H4 (cell line): ENCODE results near the gene BMP10. TPM values are rescaled to one million over a fixed set of nuclear protein-coding genes. Genes with fewer than 3 reads are reported as not detected.

Experiments used
- DNase-seq: peaks from one replicate; pipeline ENCODE4 v3.0.0-alpha.2; 2015; ENCODE audit warnings: low spot score
- total RNA-seq: library from RNA; depleted of rRNA; stranded (reverse); fragments of >200 nt; shearing (Covaris generic); gene quantifications from 2 replicates; pipeline ENCODE4 v1.2.3, GENCODE V29; 2014; rRNA removed

BMP10 gene, protein sequence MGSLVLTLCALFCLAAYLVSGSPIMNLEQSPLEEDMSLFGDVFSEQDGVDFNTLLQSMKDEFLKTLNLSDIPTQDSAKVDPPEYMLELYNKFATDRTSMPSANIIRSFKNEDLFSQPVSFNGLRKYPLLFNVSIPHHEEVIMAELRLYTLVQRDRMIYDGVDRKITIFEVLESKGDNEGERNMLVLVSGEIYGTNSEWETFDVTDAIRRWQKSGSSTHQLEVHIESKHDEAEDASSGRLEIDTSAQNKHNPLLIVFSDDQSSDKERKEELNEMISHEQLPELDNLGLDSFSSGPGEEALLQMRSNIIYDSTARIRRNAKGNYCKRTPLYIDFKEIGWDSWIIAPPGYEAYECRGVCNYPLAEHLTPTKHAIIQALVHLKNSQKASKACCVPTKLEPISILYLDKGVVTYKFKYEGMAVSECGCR
- total RNA-seq, result not detected in 2 replicates

DNA sequence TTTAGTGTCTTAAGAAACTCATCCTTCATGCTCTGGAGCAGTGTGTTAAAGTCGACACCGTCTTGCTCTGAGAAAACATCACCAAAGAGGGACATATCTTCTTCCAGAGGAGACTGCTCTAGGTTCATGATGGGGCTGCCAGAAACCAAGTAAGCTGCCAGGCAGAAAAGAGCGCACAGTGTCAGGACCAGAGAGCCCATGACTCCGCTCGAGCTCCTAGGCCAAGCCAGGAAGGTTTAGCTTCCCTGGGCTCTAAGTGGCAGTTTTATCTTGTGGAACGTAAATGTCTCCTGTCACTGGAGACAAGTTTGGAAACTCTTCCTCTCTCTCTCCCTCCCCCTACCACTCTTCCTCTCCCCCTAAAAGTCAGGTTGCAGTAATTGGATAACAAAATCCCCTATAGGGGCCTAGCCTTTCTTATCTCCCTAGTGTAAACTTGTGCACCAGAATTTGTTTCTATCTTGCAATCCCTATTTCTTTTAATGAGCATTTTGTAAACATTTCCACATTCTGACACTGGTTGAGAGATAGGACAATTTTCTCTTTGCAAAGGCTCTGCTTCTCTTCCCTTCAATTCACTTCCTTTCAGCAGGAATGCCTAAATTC, at the start of gene BMP10:
BMP10 (minus strand) TSS at position 239 of the 606 bp plus-strand sequence; CDS start at position 200, 39 bp downstream.
- no peak for DNase-seq

GRCh38 chr2:68920481-68921170, 49.4 kb upstream of the BMP10 start:
- DNase-seq, result no peak

DNA sequence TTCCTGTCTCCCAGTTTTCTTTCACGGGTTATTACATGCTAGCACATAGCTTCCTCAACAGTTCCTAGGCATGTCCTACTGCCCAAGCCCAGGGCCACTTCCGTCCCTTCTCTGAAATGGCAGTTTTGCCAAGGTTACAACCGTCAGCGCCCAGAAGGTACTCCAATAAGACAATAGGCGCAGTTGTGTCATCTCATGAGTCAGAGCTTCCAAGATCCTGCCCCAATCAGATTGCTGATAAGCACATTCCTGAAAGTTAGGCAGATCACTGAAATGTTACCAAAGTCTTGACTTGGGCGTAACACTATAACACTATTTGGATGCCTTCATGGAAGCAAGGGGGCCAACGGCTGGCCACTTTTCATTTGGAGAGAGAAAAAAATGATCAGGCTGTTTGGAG, 47.3 kb upstream of the BMP10 start:
- DNase-seq, result no peak

DNA sequence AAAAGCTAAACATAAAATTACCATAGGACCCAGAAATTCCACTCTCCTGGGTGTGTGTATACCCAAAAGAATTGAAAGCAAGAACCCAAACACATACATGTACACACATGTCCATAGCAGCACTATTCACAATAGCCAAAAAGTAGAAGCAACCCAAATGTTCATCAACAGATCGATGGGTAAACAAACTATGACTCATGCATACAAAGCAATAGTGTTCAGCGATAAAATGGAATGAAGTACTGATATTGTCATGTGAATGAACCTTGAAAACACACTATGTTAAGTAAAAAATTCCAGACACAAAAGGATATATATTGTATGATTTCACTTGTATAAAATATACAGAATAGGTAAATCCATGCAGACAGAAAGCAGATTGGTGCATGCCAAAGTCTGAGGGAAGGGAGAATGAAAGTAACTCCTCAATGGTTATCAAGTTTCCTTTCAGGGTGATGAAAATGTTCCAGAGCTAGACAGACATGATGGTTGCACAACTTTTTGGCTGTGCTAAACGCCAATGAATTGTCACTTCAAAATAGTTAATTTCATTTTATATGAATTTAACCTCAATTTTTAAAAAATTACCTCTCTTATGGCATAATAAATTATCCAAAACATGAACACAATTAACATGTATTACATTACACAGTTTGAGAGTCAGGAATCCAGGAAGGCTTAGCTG, 46.0 kb upstream of the BMP10 start:
- no peak for DNase-seq

DNA sequence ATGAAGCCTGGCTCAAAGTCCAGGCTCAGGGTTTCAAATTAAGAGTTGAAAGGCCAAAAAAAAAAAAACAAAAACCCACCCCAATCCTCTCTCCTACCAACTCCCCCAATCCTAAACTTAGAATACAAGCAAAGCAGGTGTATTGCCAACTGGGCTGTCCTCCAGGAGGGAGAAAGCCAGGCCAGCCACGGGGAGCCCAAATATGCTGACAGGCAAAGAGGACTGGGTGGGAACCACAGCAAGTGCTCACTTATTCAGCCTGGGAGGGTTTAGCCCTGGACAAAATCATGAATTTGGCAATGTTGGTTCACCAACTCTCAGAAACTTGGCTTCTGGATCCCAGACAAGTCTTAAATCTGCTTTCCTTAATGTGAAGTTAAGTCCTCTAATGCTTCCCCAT, 45.0 kb upstream of the BMP10 start:
- DNase-seq, result no peak

GRCh38 chr2:68915393-68915792, 44.2 kb upstream of the BMP10 start:
- DNase-seq, result no peak

DNA sequence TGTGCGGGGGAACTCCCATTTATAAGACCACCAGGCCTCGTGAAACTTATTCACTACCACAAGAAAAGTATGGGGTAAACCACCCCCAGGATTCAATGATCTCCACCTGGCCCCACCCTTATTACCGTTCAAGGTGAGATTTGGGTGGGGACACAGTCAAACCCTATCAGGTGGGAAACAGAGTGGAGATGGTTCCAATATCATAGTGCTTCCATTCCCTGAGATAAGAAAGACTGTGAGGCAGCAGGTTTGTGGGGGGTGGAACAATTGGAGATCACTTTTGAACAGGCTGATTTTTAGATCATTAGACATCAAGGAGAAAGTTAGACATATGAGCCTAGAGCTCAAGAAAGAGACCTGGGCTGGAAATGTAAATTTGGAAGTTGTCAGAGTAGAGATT, 42.2 kb upstream of the BMP10 start:
- DNase-seq, result no peak

GRCh38 chr2:68912732-68913131, 41.5 kb upstream of the BMP10 start:
- DNase-seq, result no peak

DNA sequence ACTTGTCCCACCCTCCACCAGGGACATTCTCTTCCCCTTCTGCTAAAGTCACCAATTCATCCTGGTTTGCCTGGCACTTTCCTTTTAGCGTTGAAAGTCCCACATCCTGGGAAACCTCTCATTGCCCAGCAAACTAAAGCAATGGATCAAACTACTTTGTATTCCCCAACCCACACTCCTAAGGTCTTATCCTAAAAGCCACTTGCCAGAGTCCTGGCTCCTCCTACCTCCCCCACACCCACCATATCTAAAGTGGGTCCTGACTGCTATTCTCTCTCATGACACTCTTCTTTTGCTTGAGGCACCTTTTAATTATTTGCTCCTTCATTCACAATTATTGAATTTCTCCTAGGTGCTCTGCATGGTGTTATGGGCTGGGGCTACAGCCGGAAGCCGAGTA, 40.9 kb upstream of the BMP10 start:
- no peak for DNase-seq

DNA sequence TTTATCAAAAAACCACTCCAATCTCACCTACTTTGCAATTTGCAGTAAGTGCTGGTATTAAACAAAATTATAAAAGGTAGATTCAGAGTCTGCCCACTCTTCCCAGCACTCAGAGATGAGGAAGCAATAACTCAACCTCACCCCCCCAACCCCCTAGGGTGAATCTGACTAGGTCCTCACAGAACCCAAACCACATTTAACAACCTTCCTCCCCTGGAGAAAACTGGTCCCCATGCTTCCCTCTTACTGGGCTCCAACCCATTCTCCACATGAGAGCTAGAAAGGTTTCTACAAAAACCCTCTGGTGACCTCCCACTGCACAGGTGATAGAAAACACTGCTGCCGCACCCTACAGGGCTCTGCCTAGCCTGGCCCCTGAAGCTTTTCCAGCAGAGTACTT, 40.5 kb upstream of the BMP10 start:
- no peak for DNase-seq

GRCh38 chr2:68911246-68911645, 40.0 kb upstream of the BMP10 start:
- no peak for DNase-seq

- DNase-seq, result peak; percentile 82
These were observed 38.8 kb upstream of the BMP10 start for GRCh38 chr2:68909793-68910674.

GRCh38 chr2:68908392-68908970, 37.3 kb upstream of the BMP10 start:
- peak; percentile 95 for DNase-seq

DNA sequence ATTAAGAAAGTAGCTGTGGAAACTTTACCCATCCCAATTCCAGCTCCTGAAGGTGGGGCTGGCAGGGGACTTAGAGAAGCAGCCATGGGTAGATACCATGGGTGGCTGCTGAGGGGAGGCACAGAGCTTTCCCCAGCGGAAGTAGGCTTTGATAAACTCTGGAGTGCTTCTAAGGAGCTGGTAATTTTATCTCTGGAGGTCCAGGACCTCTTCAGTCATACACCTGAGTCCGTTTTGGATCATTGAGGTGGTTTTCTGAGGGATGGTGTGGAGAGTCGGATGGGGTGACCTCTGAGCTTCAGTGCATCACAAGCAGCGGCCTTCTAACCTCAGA, 36.7 kb upstream of the BMP10 start:
- DNase-seq, result no peak

DNA sequence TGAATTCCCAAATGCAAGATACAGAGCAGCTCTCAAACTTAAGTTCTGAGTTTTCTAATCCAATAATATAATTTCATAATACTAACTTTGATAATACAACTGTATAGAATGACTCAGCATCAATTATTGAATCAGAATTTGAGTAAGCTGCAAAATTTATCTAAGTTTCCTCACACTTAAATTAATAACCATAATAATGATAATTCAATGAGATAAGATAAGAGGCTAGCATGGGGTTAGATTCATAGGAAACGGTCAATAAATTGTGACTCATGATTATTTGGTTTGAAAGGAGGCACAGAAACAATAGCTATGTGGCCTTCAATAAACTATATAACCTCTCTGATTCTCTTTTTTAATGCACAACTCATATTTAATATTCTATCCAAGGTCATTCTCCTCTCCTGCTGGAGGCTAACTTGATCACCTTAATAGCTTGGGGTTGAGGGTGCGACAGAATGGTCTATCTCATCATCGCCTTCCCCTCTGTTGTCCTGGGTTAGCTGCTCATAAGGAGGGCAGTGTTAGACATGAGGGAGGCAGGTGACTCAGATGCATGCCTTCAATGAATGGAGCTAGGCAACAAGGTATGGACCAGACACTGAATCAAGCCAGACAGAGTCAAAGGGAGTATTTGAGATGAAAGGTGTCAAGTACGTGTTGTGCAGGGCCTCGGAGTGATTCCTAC, 36.2 kb upstream of the BMP10 start:
- no peak for DNase-seq

GRCh38 chr2:68906716-68907115, 35.5 kb upstream of the BMP10 start:
- DNase-seq, result no peak

DNA sequence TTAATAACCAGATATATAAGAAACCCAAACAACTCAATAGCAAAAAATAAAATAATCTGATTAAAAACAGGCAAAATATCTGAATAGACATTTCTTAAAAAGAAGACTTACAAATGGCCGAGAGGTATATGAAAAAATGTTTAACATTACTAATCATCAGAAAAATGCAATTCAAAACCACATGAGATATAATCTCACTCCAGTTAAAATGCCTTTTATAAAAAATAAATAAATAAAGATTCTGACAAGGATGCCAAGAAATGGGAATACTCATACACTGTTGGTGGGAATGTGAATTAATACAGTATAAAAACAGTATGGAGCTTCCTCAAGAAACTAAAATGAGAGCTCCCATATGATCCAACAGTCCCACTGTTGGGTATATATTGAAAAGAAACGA, 33.9 kb upstream of the BMP10 start:
- DNase-seq, result no peak

DNA sequence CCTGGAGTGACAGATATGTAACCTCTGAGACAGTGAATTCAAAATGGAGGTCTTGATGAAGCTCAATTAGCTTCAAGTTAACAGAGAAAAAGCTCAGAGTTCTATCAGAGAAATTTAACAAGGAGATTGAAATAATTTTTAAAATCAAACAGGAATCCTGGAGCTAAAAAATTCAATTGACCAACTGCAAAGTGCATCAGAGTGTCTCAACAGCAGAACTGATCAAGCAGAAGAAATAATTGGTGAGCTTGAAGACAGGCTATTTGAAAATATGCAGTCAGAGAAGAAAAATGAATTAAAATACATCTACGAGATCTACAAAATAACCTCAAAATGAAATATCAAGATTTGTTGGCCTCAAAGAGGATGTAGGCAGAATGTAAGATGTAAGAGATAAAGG, 30.4 kb upstream of the BMP10 start:
- no peak for DNase-seq

- DNase-seq, result no peak
These were observed 30.0 kb upstream of the BMP10 start for GRCh38 chr2:68901199-68901514.

DNA sequence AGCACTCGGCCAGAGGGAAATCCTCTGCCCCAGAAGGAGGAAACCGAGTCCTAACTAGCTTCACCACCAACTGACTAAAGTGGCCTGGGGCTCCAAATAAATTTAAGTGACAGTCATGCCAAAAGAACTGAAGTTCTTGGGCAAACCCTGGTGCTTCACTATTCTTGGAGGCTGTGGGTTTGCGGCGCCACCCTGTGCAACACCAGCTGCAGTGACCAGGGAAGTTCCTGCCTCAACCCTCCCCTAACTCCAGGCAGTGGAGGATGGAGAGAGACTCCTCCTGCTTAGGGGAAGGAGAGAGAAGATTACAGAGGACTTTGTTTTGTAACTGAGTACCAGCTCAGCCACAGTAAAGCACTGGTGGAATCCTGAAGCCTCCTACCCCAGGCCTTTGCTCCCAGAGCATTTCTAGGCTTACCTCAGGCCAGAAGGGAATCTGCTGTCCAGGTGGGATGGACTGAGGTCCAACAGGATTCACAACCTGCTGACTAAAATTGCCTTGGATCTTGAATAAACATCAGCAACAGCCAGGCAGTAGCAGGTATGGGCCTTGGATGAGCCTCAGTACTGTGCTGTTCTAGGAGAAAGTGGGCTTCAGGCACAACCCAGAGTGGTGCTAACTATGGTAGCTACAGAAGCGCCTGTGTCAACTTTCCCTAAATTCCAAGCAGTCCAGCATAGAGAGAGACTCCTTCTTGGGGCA, 29.4 kb upstream of the BMP10 start:
- no peak for DNase-seq
